HG02610 (cell line): ENCODE results near the gene SLC6A6.

Experiments
- ATAC-seq: cut with Tn5 transposase; IDR thresholded peaks from one replicate; pipeline ENCODE4 v1.9.1; 2021; ENCODE audit warnings: mild to moderate bottlenecking, moderate library complexity; ENCODE audit not compliant: unreplicated experiment

Gene SLC6A6

GRCh38 chr3:14415501-14415900, 13.1 kb downstream of the SLC6A6 start:
- ATAC-seq = no peak

DNA sequence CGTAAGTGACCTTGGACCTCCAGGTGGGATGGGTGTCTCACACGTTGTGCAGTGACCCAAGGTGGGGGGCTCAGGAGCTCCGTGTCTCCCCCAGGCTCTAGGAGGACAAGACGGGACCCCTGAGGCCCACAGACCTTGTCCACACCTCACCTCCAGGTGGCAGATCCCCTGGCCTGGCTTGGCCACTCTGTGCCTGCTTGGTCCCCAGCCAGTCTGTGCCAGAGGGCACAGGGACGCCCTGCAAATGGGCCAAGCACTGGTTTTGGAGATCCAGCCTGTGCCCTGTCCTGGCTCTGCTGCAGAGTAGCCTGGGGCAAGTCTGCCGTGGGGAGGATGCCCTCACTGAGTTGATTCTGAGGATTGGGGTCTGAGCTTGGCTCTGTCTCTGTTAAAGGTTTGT, 14.0 kb downstream of the SLC6A6 start:
- ATAC-seq = no peak

GRCh38 chr3:14418296-14419250, 16.2 kb downstream of the SLC6A6 start:
- ATAC-seq = no peak

DNA sequence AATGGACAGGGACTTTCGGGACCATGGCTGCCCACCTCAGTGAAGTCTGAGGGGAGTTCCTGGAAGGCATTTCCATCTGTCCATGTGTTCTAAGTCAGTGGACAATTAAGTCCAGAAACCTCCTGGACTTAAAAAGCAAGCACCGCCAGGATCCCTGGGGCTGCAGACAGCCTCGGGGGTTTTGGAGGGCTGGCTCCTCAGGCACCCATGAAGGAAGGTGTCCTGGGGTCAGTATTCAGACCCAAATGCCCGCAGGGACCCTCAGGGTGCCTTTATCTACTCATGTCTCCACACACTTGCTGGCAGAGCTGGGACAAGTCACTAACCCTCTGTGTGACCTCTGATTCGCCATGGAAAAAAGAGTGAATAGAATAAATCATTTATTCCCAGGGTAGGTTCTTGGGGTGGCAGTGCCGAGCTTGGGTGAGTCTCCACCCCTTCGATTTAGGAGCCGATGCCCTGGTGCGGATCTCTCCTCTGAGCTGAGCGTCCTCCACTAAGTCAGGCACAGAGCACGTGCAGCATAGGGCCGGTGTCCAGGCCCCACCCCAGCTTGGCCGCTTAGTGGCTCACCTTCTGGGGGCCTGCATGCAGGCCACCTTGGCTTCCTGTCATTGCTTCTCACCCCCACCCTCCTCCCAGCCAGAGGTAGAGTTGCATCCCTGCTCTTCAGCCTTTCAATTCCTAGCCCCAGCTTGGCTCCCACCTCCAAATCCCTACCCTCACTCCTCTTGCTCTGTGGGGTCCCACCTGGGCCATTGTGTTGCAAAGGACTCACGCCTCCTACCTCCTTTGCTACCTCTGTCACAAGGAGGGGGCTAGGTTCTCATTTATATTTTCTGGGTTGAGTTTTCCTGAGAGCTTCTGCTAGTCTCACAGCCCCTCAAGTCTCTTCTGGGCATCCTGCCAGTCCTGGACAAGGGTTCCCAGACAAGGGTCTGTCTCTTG, 19.9 kb downstream of the SLC6A6 start:
- ATAC-seq = no peak

DNA sequence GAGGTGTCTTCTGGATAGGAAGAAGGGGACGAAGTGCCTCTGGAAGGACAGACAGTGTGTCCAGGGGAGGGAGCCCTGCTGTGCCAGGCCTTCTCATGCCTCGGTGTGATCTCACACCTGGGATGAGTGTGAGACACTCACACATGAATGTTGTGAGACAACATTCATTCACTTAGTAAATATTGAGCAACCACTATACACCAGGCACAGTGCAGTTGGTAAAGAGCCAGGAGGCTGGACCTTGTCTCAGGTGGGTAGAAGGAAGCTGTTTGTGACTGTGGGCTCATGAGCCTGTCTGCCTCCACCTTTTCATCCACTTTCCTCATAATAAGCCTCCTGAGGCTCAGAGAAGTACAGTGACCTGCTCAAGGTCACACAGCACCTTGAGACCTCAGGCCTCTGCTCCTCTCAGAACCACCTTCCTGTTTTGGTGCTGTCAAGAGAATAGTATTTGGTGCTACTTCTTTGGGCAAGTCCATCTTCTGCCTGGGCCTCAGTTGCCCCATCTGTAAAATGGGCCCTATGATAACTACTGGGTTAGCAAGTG, 20.9 kb downstream of the SLC6A6 start:
- no peak for ATAC-seq

GRCh38 chr3:14423963-14424362, 21.6 kb downstream of the SLC6A6 start:
- ATAC-seq = peak; percentile 36

DNA sequence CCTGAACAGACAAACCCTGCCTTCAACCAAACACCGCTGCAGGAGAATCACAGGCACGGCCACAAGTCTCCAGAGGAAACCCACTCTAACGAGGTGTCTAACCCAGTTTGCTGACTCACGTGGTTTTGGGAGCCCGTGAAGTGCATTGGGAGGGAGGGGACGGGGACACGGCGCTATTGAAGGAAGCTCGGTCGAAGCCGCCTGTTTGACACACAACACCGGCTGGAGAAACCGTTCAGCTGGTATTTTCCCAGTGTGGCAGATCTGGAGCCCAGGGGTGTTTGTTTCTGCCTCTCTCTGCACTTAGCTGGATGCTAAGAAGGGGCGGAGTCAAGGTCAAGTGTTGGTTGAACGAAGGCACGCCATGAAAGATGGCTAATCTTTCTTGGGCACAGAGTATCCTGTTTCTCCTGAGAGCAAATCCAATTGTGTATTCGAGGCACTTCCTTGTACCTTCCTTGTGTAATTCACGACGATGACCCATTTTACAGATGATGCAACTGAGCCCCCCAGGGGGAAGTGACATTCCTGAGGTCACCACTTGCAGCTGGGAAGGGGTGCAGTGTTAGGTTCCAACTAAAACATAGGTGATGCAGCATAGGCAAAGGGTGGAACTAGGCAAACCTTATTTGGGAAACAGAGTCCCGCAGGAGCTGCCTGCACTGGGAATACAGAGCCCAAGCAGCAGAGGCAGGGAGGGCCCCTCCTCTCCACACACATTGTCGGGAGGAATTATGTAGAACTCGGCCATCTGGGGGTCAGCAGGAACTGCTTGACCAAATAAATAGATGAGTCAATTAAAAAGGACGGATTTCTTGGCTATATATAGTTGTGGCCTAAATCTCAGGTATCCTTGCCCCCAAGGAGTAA, 22.5 kb downstream of the SLC6A6 start:
- ATAC-seq = no peak

- peak; percentile 48 for ATAC-seq
Measured at GRCh38 chr3:14425581-14426304, 23.3 kb downstream of the SLC6A6 start.

GRCh38 chr3:14426305-14426620, 23.9 kb downstream of the SLC6A6 start:
- no peak for ATAC-seq

- no peak for ATAC-seq
Measured at GRCh38 chr3:14428087-14429033, 26.0 kb downstream of the SLC6A6 start.

DNA sequence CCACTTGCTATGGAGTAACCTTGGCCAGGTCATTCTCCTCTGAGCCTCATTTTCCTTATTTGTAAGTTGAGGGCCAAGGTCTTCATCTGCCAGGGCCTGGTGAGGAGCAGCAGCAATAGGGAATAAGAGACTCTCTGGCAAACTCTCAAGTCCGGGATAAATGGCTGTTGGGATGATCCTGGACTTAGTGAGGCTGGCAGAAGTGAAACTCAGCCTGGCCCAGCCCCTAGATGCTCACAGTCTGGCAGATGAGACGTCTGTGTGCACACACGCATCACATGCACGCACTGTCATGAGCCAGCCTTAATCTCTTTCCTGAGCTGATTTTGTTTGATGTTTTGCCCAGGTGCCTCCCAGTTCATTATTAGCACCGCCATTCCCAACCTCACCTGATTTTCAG, 26.8 kb downstream of the SLC6A6 start:
- no peak for ATAC-seq

DNA sequence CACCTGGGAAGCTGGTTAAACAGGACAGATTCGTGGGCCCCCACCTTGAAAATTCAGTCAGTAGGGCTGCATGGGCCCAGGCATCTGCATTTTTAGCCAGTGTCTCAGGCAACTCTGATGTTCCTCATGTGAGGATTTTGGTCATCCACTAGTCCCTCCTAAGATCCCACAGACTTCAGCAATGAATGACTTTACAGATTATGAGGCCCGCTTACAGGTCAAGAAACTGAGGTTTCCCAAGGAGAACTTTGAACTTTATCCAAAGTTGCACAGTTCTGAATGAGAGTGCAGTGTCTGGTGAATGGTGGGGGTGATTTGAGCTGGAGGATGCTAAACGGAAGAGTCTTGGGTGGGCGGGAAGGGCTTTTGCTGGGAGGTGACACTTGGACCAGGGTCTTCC, 27.2 kb downstream of the SLC6A6 start:
- ATAC-seq = no peak

DNA sequence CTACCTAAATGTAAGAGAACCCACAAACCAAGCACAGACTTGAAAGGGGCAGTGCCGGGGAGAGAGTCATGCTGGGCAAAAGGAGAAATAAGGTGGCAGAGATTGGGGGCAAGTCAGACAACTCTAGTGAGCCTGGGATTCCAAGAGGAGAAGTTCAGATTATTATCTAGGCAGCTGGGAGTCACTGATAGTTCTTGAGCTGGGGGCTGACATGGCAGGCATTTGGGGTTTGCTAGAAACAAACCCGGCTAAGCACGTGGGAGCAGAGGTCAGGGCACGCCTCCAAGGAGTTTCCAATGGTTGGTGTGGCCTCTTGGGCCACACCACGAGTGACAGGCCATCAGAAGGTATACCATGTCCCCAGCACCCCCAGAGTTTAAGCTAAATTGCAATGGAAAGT, 27.6 kb downstream of the SLC6A6 start:
- ATAC-seq = no peak

- no peak for ATAC-seq
Measured at GRCh38 chr3:14430706-14431451, 28.5 kb downstream of the SLC6A6 start.

- peak; percentile 21 for ATAC-seq
Measured at GRCh38 chr3:14431452-14431916, 29.1 kb downstream of the SLC6A6 start.

GRCh38 chr3:14431917-14432834, 29.8 kb downstream of the SLC6A6 start:
- peak; percentile 83 for ATAC-seq

DNA sequence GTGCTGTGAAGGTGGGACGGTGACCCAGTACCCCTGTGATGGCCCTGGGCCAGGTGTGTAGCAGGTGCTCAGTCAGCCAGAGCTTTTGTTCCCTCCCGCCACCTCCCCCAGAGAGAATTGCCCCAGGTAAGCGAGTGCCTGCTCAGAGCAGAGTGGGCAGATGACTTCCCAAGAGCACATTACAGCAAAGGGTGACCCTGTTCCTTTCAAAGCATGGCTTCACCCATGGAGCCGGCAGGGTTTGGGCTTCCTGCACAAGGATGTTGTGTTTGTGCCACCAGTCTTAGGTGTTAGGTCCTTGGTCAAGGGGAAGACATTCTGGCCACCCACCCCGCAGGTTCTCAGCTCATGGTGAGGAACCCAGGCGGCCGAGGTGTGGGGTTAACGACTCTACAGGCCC, 30.7 kb downstream of the SLC6A6 start:
- no peak for ATAC-seq
